ENCODE results near the gene ZC3H12D.
"Not testable (repeated sequence)": the region's sequence is repeated elsewhere in the genome, so short reads cannot be mapped to it uniquely, and the experiment has no call there.

Gene ZC3H12D

DNA sequence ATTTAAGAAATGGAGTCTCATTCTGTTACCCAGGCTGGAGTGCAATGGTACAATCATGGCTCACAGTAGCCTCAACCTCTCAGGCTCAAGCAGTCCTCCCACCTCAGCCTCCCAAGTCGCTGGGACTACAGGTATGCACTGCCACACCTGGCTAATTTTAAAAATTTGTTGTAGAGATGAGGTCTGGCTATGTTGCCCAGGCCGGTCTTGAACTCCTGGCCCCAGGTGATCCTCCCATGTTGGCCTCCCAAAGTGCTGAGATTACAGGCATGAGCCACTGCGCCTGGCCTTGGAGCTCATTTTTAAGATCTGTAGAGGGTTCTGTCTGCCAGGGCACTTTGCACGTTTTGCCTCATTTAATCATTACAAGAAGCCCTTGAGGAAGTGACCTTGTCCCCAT is 17.5 kb downstream of the ZC3H12D start:
- TF ChIP-seq, protein P1, sequence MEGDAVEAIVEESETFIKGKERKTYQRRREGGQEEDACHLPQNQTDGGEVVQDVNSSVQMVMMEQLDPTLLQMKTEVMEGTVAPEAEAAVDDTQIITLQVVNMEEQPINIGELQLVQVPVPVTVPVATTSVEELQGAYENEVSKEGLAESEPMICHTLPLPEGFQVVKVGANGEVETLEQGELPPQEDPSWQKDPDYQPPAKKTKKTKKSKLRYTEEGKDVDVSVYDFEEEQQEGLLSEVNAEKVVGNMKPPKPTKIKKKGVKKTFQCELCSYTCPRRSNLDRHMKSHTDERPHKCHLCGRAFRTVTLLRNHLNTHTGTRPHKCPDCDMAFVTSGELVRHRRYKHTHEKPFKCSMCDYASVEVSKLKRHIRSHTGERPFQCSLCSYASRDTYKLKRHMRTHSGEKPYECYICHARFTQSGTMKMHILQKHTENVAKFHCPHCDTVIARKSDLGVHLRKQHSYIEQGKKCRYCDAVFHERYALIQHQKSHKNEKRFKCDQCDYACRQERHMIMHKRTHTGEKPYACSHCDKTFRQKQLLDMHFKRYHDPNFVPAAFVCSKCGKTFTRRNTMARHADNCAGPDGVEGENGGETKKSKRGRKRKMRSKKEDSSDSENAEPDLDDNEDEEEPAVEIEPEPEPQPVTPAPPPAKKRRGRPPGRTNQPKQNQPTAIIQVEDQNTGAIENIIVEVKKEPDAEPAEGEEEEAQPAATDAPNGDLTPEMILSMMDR (IDR thresholded peaks at IDR 0.05; ENCODE audit: low read depth, low read length) = no peak
- H3K4me3 ChIP-seq (ENCODE audit: low read depth, low read length) = no peak overlapping the region

DNA sequence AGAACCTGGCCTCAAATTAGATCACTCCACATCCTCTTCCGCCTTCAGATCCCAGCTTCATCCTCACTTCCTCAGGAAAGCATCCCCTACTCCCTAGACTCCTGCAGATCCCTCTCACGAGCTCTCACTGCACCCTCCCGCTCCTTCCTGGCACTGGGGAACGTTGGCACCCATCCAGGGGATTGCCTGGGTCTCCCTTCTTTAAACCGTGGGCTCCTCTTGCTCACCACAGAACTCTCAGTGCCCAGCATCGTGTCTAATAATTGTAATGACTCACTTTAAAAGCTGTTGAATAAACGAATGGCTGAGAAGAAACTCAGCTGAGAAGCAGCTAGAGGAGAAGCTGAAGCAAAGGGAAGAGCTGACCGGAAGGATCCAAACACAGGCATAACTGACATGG is 20.4 kb downstream of the ZC3H12D start:
- TF ChIP-seq, protein P1 (IDR thresholded peaks at IDR 0.05; ENCODE audit: low read depth, low read length) = no peak
- no peak overlapping the region for H3K4me3 ChIP-seq (ENCODE audit: low read depth, low read length)

DNA sequence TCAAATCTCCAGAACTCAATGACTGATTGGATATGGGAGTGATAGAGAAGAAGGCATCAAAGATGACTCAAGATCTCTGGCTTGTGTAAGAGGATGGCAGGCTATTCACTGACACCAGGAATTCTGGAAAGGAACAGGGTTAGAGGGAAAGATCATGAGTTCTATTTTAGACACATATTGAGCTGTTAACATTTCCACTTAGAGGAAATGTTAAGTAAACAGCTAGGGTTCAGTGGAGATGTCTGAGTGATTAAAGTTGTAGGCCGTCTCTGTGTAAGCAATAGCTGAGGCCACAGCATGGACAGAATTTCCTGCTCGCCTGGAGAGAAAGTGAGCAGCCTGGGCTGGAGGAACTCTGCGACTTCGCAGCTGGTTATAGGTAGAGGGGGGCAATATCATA is 21.0 kb downstream of the ZC3H12D start:
- no peak overlapping the region for H3K4me3 ChIP-seq (ENCODE audit: low read depth, low read length)
- TF ChIP-seq, protein P1 (IDR thresholded peaks at IDR 0.05; ENCODE audit: low read depth, low read length) = no peak

DNA sequence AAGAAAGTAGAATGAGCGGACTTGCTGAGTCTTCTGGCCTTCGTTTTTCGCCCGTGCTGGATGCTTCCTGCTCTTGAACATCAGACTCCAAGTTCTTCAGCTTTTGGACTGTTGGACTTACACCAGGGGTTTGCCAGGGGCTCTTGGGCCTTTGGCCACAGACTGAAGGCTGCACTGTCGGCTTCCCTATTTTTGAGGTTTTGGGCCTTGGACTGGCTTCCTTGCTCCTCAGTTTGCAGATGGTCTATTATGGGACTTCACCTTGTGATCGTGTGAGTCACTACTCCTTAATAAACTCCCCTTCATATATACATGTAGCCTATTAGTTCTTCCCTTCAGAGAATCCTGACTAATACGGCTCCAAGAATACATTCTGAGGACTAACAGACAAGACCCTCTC is 22.1 kb downstream of the ZC3H12D start:
- H3K4me3 ChIP-seq (ENCODE audit: low read depth, low read length) = not testable (repeated sequence)

DNA sequence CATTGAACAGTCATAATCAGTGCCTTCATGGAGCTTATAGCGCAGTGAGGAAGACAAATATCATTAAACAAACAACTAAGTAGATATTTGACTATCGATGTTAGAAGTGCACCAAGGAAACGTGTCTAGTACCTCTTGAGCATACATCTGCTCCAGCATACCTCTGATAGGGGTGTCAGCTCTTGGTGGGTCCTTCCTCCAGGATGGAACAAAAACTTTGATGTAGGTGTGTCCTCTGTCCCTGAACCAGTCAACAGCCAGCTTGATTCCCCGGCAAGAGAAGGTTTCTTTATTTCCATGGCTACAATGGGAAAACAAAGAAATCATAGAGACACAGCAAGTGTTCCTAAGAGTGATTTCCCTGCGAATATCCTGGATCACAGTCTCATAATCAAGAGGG is 23.1 kb downstream of the ZC3H12D start:
- no peak overlapping the region for H3K4me3 ChIP-seq (ENCODE audit: low read depth, low read length)
- TF ChIP-seq, protein P1 (IDR thresholded peaks at IDR 0.05; ENCODE audit: low read depth, low read length) = no peak

DNA sequence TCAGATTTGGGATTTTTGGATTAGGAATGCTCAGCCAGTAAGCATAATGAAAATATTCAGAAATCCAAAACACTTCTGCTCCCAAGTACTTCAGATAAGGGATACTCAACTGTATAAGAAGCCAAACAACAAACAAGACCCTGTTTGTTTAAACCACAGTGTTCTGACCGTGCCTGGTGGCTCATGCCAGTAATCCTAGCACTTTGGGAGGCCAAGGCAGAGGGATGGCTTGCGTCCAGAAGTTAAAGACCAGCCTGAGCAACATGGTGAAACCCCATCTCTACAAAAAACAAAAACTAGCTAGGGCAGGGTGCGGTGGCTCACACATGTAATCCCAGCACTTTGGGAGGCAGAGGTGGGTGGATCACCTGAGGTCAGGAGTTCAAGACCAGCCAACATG is 24.6 kb downstream of the ZC3H12D start:
- not testable (repeated sequence) for H3K4me3 ChIP-seq (ENCODE audit: low read depth, low read length)

DNA sequence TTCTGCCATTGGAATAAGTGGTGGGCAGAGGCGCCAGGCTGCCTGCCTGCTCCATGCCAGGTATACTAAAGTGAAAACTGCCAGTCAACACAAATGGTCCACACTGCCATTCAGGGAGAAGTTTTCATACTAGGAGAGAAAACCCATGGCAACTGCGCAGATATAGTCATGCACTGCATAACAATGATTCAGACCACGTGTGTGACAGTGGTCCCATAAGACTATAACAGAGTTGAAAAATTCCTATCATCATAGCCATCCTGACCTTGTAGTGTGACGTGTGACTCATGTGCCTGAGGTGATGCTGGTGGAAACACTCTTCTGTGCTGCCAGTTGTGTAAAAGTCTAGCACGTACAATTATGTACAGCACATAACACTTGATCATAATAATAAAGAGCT is 25.1 kb downstream of the ZC3H12D start:
- TF ChIP-seq, protein P1 (IDR thresholded peaks at IDR 0.05; ENCODE audit: low read depth, low read length) = no peak
- no peak overlapping the region for H3K4me3 ChIP-seq (ENCODE audit: low read depth, low read length)

DNA sequence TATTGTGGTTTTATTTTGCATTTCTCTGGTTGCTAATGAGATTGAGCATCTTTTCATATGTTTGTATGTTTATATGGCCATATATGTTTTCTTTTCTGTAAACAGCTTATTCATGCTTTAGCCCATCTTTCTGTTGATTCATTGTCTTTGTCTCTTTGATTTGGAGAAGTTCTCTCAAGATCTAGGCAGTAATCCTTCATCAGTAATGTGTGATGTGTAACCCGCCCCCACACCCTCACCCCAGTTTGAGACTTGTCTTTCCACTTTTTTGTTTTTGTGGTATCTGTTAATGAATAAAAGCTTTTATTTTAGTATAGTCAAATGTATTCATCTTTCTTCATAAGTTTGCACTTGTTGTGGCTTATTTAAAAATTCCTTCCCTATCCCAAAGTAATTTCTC is 26.0 kb downstream of the ZC3H12D start:
- TF ChIP-seq, protein P1 (IDR thresholded peaks at IDR 0.05; ENCODE audit: low read depth, low read length) = no peak
- no peak overlapping the region for H3K4me3 ChIP-seq (ENCODE audit: low read depth, low read length)

DNA sequence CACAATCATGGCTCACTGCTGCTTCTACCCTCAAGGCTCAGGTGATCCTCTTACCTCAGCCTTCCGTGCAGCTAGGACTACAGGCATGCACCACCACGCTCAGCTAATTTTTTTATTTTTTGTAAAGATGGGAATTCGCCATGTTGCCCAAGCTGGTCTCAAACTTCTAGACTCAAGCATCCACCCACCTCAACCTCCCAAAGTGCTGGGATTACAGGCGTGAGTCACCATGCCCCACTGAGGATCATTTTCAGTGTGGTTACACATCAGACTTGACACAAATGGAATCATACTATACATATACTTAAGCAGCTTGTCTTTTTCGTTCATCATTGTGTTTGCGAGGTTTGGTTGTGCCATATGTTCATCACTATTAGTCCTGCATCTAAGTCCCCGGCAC is 26.6 kb downstream of the ZC3H12D start:
- H3K4me3 ChIP-seq (ENCODE audit: low read depth, low read length) = no peak overlapping the region
- TF ChIP-seq, protein P1 (IDR thresholded peaks at IDR 0.05; ENCODE audit: low read depth, low read length) = no peak
